ENCODE measurements around the gene FSD1L. TPM values are rescaled to one million over a fixed set of nuclear protein-coding genes. Genes with fewer than 3 reads are reported as not detected.

Gene FSD1L
- total and polyA plus RNA-seq, 2 of the 13 experiments (the other 11 are each of a cell fraction or from before 2014, with no cell fraction given) = 4.1 to 5.1 TPM

- no peak for TF ChIP-seq ELK4 (CRISPR knock-in tag; IDR thresholded peaks at IDR 0.05; ENCODE audit: borderline replicate concordance)
- no peak for TF ChIP-seq HNRNPUL1 (IDR thresholded peaks at IDR 0.05; ENCODE audit: low read depth, low read length)
- TF ChIP-seq CBX5 (CRISPR knock-in tag; IDR thresholded peaks at IDR 0.05; ENCODE audit: borderline replicate concordance) = peak; percentile 40; the same call in 1 of the 2 replicates
- TF ChIP-seq GABPB1 (CRISPR knock-in tag; IDR thresholded peaks at IDR 0.05) = peak; percentile 83
- TF ChIP-seq PRPF4 (IDR thresholded peaks at IDR 0.05; ENCODE audit: low read depth, low read length, poor library complexity, severe bottlenecking) = no peak
- TF ChIP-seq ETS1 (CRISPR knock-in tag; IDR thresholded peaks at IDR 0.05) = 0 out of 2 replicates have a peak, but pooled peaks have one; percentile 72
- no peak; the same call in 1 of the 2 replicates for TF ChIP-seq MXD1 (CRISPR knock-in tag; IDR thresholded peaks at IDR 0.05)
- no peak; the same call in 1 of the 2 replicates for TF ChIP-seq ZNF737 (CRISPR knock-in tag; IDR thresholded peaks at IDR 0.05; ENCODE audit: borderline replicate concordance)
- TF ChIP-seq POLR2G (IDR thresholded peaks at IDR 0.05; ENCODE audit: low read depth, low read length) = peak; percentile 90
- TF ChIP-seq TFDP2 (CRISPR knock-in tag; IDR thresholded peaks at IDR 0.05) = peak; percentile 44; the same call in 1 of the 2 replicates
- TF ChIP-seq CENPT (CRISPR knock-in tag; IDR thresholded peaks at IDR 0.05; ENCODE audit: low read depth) = 0 out of 2 replicates have a peak, but pooled peaks have one; percentile 42
- TF ChIP-seq ZBTB10 (CRISPR knock-in tag; IDR thresholded peaks at IDR 0.05; ENCODE audit: borderline replicate concordance) = no peak
- no peak for TF ChIP-seq MXI1 (IDR thresholded peaks at IDR 0.05; ENCODE audit: borderline replicate concordance, low read depth, low read length)
- TF ChIP-seq ZBTB7B (CRISPR knock-in tag; IDR thresholded peaks at IDR 0.05) = no peak
- TF ChIP-seq ZNF501 (CRISPR knock-in tag; IDR thresholded peaks at IDR 0.05) = peak; percentile 90
- TF ChIP-seq ZNF44 (CRISPR knock-in tag; IDR thresholded peaks at IDR 0.05) = peak; percentile 85; the same call in 1 of the 2 replicates
- TF ChIP-seq ZNF850 (CRISPR knock-in tag; conservative IDR thresholded peaks at IDR 0.05) = no peak
- no peak for TF ChIP-seq ZSCAN22 (CRISPR knock-in tag; IDR thresholded peaks at IDR 0.05)
- TF ChIP-seq ZNF460 (CRISPR knock-in tag; IDR thresholded peaks at IDR 0.05; ENCODE audit: borderline replicate concordance) = no peak
- TF ChIP-seq RAD51 (IDR thresholded peaks at IDR 0.05; ENCODE audit: borderline replicate concordance) = no peak
- no peak for TF ChIP-seq DPF2 (CRISPR knock-in tag; IDR thresholded peaks at IDR 0.05; ENCODE audit: borderline replicate concordance, low read depth)
- no peak; the same call in 1 of the 2 replicates for TF ChIP-seq ETV6 (CRISPR knock-in tag; conservative IDR thresholded peaks at IDR 0.05)
Observed at GRCh38 chr9:105557804-105558610, 110.2 kb downstream of the FSD1L start, which contains the start of gene FKTN (continued).

Data from HepG2 (cell line).